Nephron progenitor cell (in vitro differentiated cells): ENCODE data around the gene NHP2.

Source experiments
- DNase-seq: peaks from one replicate; pipeline ENCODE4 v3.0.0; 2021
- H3K27ac Mint-ChIP-seq: 2 replicates; pipeline ENCODE4 v1.8.0; 2021; ENCODE audit warnings: mild to moderate bottlenecking, moderate library complexity, mixed read lengths
- H3K27me3 Mint-ChIP-seq: 2 replicates; pipeline ENCODE4 v1.8.0; 2021; ENCODE audit warnings: mild to moderate bottlenecking, low read depth, mixed read lengths; ENCODE audit not compliant: poor library complexity
- H3K36me3 Mint-ChIP-seq: 2 replicates; pipeline ENCODE4 v1.8.0; 2021; ENCODE audit warnings: low read depth, mixed read lengths
- H3K4me1 Mint-ChIP-seq: 2 replicates; pipeline ENCODE4 v1.8.0; 2021; ENCODE audit warnings: mixed read lengths
- H3K4me3 Mint-ChIP-seq: 2 replicates; pipeline ENCODE4 v1.8.0; 2021; ENCODE audit warnings: mild to moderate bottlenecking, moderate library complexity, mixed read lengths
- H3K9me3 Mint-ChIP-seq: 2 replicates; pipeline ENCODE4 v1.8.0; 2021; ENCODE audit warnings: mild to moderate bottlenecking, moderate library complexity, mixed read lengths
- CTCF ChIP-seq: fragments of 200-600 bp; sonication (generic); IDR thresholded peaks from 2 replicates; pipeline ENCODE4 v1.5.0; 2021; ENCODE audit warnings: antibody characterized with exemption

The NHP2 gene

GRCh38 chr5:178152491-178153444 is 917 bp downstream of the NHP2 start:
- no peak for DNase-seq
- H3K36me3 Mint-ChIP-seq: peaks cover 20% of the 10 kb centered on the region
- peak overlapping the region; percentile 91 for H3K27ac Mint-ChIP-seq
- peaks cover 22% of the 10 kb centered on the region for H3K4me1 Mint-ChIP-seq
- H3K4me3 Mint-ChIP-seq: peak overlapping the region; percentile 95
- TF ChIP-seq CTCF: no peak
- no peaks in the 10 kb centered on the region for H3K9me3 Mint-ChIP-seq
- H3K27me3 Mint-ChIP-seq: peaks cover 3% of the 10 kb centered on the region

GRCh38 chr5:178150977-178151734 is 2.5 kb downstream of the NHP2 start:
- Mint-ChIP-seq H3K4me1 (peaks cover 22% of the 10 kb centered on the region), H3K9me3 (no peaks in the 10 kb centered on the region), H3K27me3 (no peaks in the 10 kb centered on the region), H3K36me3 (peaks cover 22% of the 10 kb centered on the region), H3K4me3 (peak overlapping the region; percentile 51), H3K27ac (peak overlapping the region; percentile 38)
- TF ChIP-seq CTCF: no peak
- no peak for DNase-seq

DNA sequence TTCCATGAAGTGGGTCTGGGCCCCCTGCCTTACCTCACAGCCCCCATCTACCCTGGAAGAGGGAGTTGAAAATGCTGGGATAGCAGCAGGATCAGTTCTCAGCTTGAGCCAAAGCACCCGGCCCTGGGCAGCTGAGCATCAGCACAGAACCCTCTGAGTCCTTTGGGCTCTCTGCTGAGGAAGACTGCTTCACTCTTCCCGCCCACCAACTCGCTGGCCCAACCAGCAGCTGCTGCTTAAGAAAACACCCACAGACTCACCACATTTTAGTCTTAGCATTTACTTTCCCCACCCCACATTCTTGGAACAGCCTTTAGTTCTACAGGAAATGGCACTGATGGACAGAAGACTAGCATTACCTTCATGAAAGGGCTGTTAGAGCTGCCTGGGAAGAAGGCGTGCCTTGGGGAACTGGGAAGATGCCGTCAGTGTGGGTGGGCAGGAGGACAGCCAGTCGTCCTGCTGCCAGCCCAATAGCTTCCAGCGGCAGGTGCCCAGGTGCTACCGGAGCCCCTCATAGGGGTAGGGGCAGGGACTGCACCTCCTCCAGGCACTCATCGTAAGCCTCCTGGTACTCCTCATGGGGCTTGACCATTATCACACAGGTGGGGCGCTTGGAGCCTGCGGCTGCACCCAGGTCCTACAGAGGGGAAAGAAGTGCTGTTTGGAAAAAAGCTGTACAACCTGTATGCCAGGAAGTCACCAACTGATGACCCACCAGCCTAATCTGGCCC is 4.3 kb downstream of the NHP2 start:
- Mint-ChIP-seq H3K27me3 (no peaks in the 10 kb centered on the region), H3K36me3 (peaks cover 29% of the 10 kb centered on the region), H3K27ac (no peak overlapping the region), H3K4me3 (no peak overlapping the region), H3K9me3 (no peaks in the 10 kb centered on the region), H3K4me1 (peaks cover 18% of the 10 kb centered on the region)
- TF ChIP-seq CTCF: no peak
- DNase-seq: no peak

DNA sequence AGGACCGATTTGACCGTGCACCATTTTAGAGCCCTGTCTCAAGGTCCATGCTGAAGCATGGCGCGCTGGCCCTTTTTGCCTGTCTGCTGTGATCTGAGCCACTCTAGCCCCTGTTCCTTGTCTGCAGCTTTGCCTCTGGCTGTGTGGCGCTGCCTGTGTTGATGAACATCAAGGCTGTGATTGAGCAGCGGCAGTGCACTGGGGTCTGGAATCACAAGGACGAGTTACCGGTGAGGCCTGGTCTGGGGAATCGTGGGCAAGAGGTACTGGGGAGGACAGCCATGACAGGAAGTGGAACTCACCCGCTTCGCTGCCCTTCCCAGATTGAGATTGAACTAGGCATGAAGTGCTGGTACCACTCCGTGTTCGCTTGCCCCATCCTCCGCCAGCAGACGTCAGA is 6.3 kb downstream of the NHP2 start:
- no peak for TF ChIP-seq CTCF
- Mint-ChIP-seq H3K27me3 (no peaks in the 10 kb centered on the region), H3K27ac (no peak overlapping the region)

GRCh38 chr5:178145965-178146820 is 7.5 kb downstream of the NHP2 start:
- Mint-ChIP-seq H3K27me3 (no peaks in the 10 kb centered on the region), H3K4me3 (no peak overlapping the region), H3K4me1 (no peaks in the 10 kb centered on the region), H3K36me3 (peaks cover 38% of the 10 kb centered on the region), H3K9me3 (no peaks in the 10 kb centered on the region), H3K27ac (no peak overlapping the region)
- peak; percentile 78 for TF ChIP-seq CTCF
- peak; percentile 73 for DNase-seq

More for the DNA sequence above, 6.3 kb downstream of the NHP2 start:
- no peak overlapping the region for H3K4me3 Mint-ChIP-seq
- peaks cover 33% of the 10 kb centered on the region for H3K36me3 Mint-ChIP-seq
- no peak for DNase-seq
- H3K9me3 Mint-ChIP-seq: no peaks in the 10 kb centered on the region
- peaks cover 9% of the 10 kb centered on the region for H3K4me1 Mint-ChIP-seq
